Neural cell (in vitro differentiated cells): Measurements from ENCODE around the gene PMPCA. TPM values are rescaled to one million over a fixed set of nuclear protein-coding genes. Genes with fewer than 3 reads are reported as not detected.

Experiments
- H2AFZ ChIP-seq: fragments of 200-600, 300-800 bp; sonication (generic), shearing (Covaris generic); 2 replicates; pipeline ENCODE4 v1.6.0; 2014; ENCODE audit warnings: low read depth, mild to moderate bottlenecking, antibody characterized with exemption, low read length, moderate library complexity
- H3F3A ChIP-seq: fragments of 200-600 bp; shearing (Covaris generic); 2 replicates; pipeline ENCODE4 v1.6.1; 2016; ENCODE audit warnings: mild to moderate bottlenecking, moderate library complexity, mixed read lengths, antibody characterized with exemption, low read length; ENCODE audit not compliant: insufficient read depth, poor library complexity, severe bottlenecking
- H3K27ac ChIP-seq: fragments of 200-600, 300-800 bp; sonication (generic), shearing (Covaris generic); 2 replicates; pipeline ENCODE4 v1.5.1; 2014; ENCODE audit warnings: mild to moderate bottlenecking, low read length, moderate library complexity
- H3K27me3 ChIP-seq: fragments of 300-800, 200-600 bp; sonication (generic), shearing (Covaris generic); 2 replicates; pipeline ENCODE4 v1.6.0; 2014; ENCODE audit warnings: mild to moderate bottlenecking, low read depth, low read length, moderate library complexity; ENCODE audit not compliant: insufficient read depth
- H3K36me3 ChIP-seq: fragments of 300-800, 200-600 bp; sonication (generic), shearing (Covaris generic); 2 replicates; pipeline ENCODE4 v1.5.1; 2014; ENCODE audit warnings: mild to moderate bottlenecking, antibody characterized with exemption, low read length, moderate library complexity; ENCODE audit not compliant: insufficient read depth
- H3K4me2 ChIP-seq: fragments of 300-800, 200-600 bp; sonication (generic), shearing (Covaris generic); 2 replicates; pipeline ENCODE4 v1.6.0; 2014; ENCODE audit warnings: mild to moderate bottlenecking, low read length
- H3K4me3 ChIP-seq: fragments of 300-800, 200-600 bp; sonication (generic), shearing (Covaris generic); 2 replicates; pipeline ENCODE4 v1.5.1; 2014; ENCODE audit warnings: mild to moderate bottlenecking, low read length, moderate library complexity
- H3K79me2 ChIP-seq: fragments of 200-600 bp; shearing (Covaris generic); replicated peaks from 2 replicates; pipeline ENCODE4 v1.6.0; 2014; ENCODE audit warnings: mild to moderate bottlenecking, low read length, moderate library complexity; ENCODE audit not compliant: insufficient read depth
- H3K9ac ChIP-seq: fragments of 300-800, 200-600 bp; sonication (generic), shearing (Covaris generic); 2 replicates; pipeline ENCODE4 v1.6.1; 2016; ENCODE audit warnings: mild to moderate bottlenecking, low read length, mixed read lengths
- H3K9me2 ChIP-seq: fragments of 200-600 bp; shearing (Covaris generic); 2 replicates; pipeline ENCODE4 v1.6.1; 2016; ENCODE audit warnings: mild to moderate bottlenecking, low read length, mixed read lengths; ENCODE audit not compliant: insufficient read depth
- H3K9me3 ChIP-seq: fragments of 200-600, 300-800 bp; sonication (generic), shearing (Covaris generic); 2 replicates; pipeline ENCODE4 v1.6.1; 2016; ENCODE audit warnings: mild to moderate bottlenecking, mixed run types, low read length, moderate library complexity, mixed read lengths
- H4K20me1 ChIP-seq: fragments of 200-600 bp; shearing (Covaris generic); 2 replicates; pipeline ENCODE4 v1.6.1; 2016; ENCODE audit warnings: mild to moderate bottlenecking, mixed run types; ENCODE audit not compliant: insufficient read depth
- EP300 ChIP-seq: fragments of 450-650 bp; conservative IDR thresholded peaks from 2 replicates; pipeline ENCODE4 v1.6.1; 2014; ENCODE audit warnings: antibody characterized with exemption, mild to moderate bottlenecking, moderate library complexity; ENCODE audit not compliant: poor library complexity, severe bottlenecking
- EZH2 ChIP-seq: fragments of 200-600, 300-800 bp; shearing (Covaris generic), sonication (generic); IDR thresholded peaks from 2 replicates; pipeline ENCODE4 v1.6.1; 2014; ENCODE audit warnings: antibody characterized with exemption, low read length, borderline replicate concordance, mild to moderate bottlenecking; ENCODE audit not compliant: insufficient read depth, poor library complexity, severe bottlenecking
- MXI1 ChIP-seq: fragments of 450-650 bp; conservative IDR thresholded peaks from 2 replicates; pipeline ENCODE4 v1.6.1; 2014; ENCODE audit warnings: antibody characterized with exemption, mild to moderate bottlenecking; ENCODE audit not compliant: poor library complexity, severe bottlenecking
- POLR2AphosphoS5 ChIP-seq: IDR thresholded peaks from 2 replicates; pipeline ENCODE4 v1.6.1; 2012
- RAD21 ChIP-seq: fragments of 450-650 bp; conservative IDR thresholded peaks from 2 replicates; pipeline ENCODE4 v1.6.1; 2014; ENCODE audit warnings: antibody characterized with exemption, mild to moderate bottlenecking, moderate library complexity
- SMC3 ChIP-seq: fragments of 450-650 bp; conservative IDR thresholded peaks from 2 replicates; pipeline ENCODE4 v1.6.1; 2014; ENCODE audit warnings: antibody characterized with exemption, mild to moderate bottlenecking, moderate library complexity; ENCODE audit not compliant: poor library complexity
- TAF1 ChIP-seq: IDR thresholded peaks from 2 replicates; pipeline ENCODE4 v1.6.1; 2012; ENCODE audit warnings: low read depth
- polyA plus RNA-seq: library from polyadenylated mRNA; depleted of rRNA; stranded (reverse); fragments of >200 nt; gene quantifications from 2 replicates; pipeline ENCODE4 v1.2.3, GENCODE V29; 2014
- TF ChIP-seq, protein P1 (sequence below): fragments of 450-650 bp; IDR thresholded peaks from 2 replicates; pipeline ENCODE4 v1.5.1; 2014; ENCODE audit warnings: antibody characterized with exemption, mild to moderate bottlenecking, moderate library complexity; ENCODE audit not compliant: poor library complexity, severe bottlenecking
- TF ChIP-seq, protein P2 (sequence below): IDR thresholded peaks from 2 replicates; pipeline ENCODE4 v1.6.1; 2012; ENCODE audit warnings: borderline replicate concordance

The PMPCA gene
- polyA plus RNA-seq, 1 donor from 2014 or later = 61.3 TPM

DNA sequence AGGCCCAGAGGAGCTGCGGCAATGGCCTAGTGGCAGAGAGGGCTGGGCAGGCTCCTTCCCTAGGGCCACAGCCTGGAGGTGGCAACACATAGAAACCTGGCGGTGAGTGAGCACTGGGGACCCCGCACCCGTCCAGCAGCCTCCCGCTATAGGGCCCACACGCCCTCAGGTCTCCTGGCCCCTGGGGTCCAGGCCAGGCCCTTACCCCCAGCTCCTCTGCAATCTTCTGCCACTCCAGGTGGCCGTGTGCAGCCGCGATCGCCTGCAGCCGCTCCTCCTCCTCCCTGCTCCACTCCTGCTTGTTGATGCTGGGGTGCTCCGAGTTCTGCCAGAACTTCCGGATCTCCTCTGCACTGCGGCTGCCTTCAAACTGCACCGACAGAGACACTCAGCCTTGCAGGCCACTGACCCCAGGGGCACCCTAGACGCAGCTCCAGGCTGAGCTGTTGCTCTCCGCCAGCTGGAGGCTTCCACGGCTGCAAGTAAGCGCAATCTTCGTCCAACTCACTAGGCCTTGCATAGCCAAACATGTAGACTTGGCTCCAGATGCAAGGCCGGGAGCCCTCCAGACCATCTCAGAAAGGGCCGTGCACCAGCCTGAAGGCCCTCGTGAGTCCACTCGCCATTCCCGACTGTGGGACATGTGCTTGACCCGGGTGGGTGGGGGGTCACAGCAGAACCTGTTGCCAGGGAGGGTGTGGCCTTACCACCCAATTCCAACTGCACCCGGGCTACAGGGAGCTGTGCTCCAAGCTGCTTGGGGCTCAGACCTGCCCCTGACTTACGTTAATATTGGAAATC, 18.5 kb upstream of the PMPCA start:
- Histone ChIP-seq H2AFZ (no peak overlapping the region), H3K9me3 (no peaks in the 10 kb centered on the region), H3K9me2 (no peaks in the 10 kb centered on the region), H3K27ac (no peak overlapping the region), H3K4me3 (no peak overlapping the region), H3K79me2 (no peaks in the 10 kb centered on the region), H3K9ac (no peak overlapping the region), H3F3A (no peaks in the 10 kb centered on the region), H4K20me1 (no peaks in the 10 kb centered on the region), H3K4me2 (no peak overlapping the region), H3K27me3 (no peaks in the 10 kb centered on the region), H3K36me3 (no peaks in the 10 kb centered on the region)
- TF ChIP-seq, protein P1, sequence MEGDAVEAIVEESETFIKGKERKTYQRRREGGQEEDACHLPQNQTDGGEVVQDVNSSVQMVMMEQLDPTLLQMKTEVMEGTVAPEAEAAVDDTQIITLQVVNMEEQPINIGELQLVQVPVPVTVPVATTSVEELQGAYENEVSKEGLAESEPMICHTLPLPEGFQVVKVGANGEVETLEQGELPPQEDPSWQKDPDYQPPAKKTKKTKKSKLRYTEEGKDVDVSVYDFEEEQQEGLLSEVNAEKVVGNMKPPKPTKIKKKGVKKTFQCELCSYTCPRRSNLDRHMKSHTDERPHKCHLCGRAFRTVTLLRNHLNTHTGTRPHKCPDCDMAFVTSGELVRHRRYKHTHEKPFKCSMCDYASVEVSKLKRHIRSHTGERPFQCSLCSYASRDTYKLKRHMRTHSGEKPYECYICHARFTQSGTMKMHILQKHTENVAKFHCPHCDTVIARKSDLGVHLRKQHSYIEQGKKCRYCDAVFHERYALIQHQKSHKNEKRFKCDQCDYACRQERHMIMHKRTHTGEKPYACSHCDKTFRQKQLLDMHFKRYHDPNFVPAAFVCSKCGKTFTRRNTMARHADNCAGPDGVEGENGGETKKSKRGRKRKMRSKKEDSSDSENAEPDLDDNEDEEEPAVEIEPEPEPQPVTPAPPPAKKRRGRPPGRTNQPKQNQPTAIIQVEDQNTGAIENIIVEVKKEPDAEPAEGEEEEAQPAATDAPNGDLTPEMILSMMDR = no peak
- TF ChIP-seq, protein P2, sequence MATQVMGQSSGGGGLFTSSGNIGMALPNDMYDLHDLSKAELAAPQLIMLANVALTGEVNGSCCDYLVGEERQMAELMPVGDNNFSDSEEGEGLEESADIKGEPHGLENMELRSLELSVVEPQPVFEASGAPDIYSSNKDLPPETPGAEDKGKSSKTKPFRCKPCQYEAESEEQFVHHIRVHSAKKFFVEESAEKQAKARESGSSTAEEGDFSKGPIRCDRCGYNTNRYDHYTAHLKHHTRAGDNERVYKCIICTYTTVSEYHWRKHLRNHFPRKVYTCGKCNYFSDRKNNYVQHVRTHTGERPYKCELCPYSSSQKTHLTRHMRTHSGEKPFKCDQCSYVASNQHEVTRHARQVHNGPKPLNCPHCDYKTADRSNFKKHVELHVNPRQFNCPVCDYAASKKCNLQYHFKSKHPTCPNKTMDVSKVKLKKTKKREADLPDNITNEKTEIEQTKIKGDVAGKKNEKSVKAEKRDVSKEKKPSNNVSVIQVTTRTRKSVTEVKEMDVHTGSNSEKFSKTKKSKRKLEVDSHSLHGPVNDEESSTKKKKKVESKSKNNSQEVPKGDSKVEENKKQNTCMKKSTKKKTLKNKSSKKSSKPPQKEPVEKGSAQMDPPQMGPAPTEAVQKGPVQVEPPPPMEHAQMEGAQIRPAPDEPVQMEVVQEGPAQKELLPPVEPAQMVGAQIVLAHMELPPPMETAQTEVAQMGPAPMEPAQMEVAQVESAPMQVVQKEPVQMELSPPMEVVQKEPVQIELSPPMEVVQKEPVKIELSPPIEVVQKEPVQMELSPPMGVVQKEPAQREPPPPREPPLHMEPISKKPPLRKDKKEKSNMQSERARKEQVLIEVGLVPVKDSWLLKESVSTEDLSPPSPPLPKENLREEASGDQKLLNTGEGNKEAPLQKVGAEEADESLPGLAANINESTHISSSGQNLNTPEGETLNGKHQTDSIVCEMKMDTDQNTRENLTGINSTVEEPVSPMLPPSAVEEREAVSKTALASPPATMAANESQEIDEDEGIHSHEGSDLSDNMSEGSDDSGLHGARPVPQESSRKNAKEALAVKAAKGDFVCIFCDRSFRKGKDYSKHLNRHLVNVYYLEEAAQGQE = no peak
- TF ChIP-seq EZH2 (no peak), RAD21 (no peak), MXI1 (no peak), EP300 (no peak), POLR2AphosphoS5 (no peak), SMC3 (no peak), TAF1 (no peak)

DNA sequence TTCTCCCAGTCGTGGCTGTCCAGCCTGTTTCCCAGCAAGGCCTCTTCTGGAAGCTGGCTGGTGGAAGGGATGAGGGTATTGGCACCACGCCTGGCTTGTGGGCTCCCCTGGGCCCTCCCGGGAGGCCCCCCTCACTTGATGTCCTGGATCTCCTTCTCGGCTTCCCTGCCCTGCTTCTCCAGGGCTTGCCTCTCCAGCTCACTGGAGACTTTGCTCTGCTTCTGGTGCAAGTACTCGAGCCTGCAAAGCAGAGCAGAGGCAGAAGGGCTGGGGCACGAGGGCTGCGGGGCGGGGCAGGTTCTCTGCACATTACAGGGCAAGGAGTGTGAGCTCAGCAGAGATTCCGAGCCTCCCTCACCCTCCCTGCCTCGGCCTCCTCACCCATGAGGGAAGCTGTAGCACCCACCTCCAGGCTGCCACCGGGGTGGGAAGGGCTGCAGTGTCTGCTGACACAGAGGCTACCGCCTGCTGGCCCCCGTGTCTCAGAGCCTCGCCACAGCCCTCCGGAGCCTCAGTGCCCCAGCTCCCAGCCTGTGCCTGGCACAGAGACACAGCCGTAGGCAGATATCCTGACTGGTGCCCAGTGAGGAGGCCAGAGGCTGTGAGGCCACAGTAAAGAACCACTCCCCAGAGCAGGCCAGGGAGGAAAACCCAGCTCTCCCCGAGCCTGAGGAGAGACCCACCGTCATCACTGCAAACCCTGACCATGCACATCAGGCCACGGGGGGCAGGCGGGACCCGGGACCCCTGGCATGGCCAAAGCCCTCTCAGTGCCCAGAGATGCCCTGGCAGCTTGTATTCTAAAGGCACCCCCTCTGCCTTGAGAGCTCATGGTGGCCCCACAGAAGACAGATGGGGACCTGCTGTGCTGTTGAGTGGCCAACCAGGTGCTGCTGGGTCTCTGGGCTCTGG, 17.7 kb upstream of the PMPCA start:
- Histone ChIP-seq H3K9me2 (no peaks in the 10 kb centered on the region), H3K27me3 (no peaks in the 10 kb centered on the region), H4K20me1 (no peaks in the 10 kb centered on the region), H3K79me2 (peaks cover 1% of the 10 kb centered on the region), H3K9me3 (no peaks in the 10 kb centered on the region), H3K27ac (no peak overlapping the region), H3K4me2 (no peak overlapping the region), H3K4me3 (no peak overlapping the region), H3K36me3 (no peaks in the 10 kb centered on the region), H3K9ac (no peak overlapping the region), H2AFZ (no peak overlapping the region), H3F3A (no peaks in the 10 kb centered on the region)
- TF ChIP-seq, protein P2 = no peak
- TF ChIP-seq RAD21 (no peak), EP300 (no peak), SMC3 (no peak), MXI1 (no peak), EZH2 (no peak), TAF1 (no peak), POLR2AphosphoS5 (no peak)
- TF ChIP-seq, protein P1 = no peak
